Activated naive CD4-positive, alpha-beta T cell treated with anti-CD3 and anti-CD28 coated beads, Interleukin-2, amount 50 U/mL, for 72 hours (primary cell): ENCODE results near the gene MAPRE3. TPM values are rescaled to one million over a fixed set of nuclear protein-coding genes. Genes with fewer than 3 reads are reported as not detected.

Experiments used
- ATAC-seq, 2 donors: fragments of 150-1000 bp; cut with Tn5 transposase; 2 replicates each; pipeline ENCODE4 v1.10.0; 2021; ENCODE audit warnings: mild to moderate bottlenecking in 2 of 2, moderate library complexity in 2 of 2
- DNase-seq, 2 donors: peaks; one replicate each; pipeline ENCODE4 v3.0.0; 2021 to 2022; ENCODE audit warnings: low spot score in 2 of 2
- H3K27ac Mint-ChIP-seq, 2 donors: one replicate each; pipeline ENCODE4 v1.8.0; 2022; ENCODE audit warnings: mild to moderate bottlenecking in 2 of 2, mixed read lengths in 2 of 2
- H3K36me3 Mint-ChIP-seq, 2 donors: one replicate each; pipeline ENCODE4 v1.8.0; 2022; ENCODE audit warnings: mixed read lengths in 2 of 2
- H3K9me3 Mint-ChIP-seq, 2 donors: one replicate each; pipeline ENCODE4 v1.8.0; 2022; ENCODE audit warnings: mixed read lengths in 2 of 2
- total RNA-seq, 2 donors: library from RNA; stranded (reverse); gene quantifications; one replicate each; pipeline ENCODE4 v1.2.3, GENCODE V29; 2022

MAPRE3 gene
- total RNA-seq, 2 donors from 2014 or later: 4.0 to 4.2 TPM

DNA sequence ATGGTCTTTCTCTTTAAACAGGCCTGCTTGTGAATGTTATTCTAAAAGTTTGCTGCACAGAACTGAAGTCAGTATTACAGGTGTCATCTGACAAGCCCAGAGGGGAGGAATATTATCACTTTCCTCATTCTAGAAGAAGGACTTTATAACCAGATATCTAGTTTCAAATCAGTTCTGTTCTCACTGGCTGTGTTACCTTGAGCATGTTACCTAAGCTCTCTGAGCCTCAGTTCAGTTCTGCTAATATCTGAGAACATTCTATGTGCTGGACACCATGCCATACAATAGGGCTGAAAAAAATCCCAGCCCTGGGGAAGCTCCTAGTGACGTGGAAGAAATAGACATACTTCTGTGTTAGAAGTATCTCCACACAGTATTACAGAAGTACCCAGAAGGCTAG lies 27.9 kb downstream of the MAPRE3 start:
- Mint-ChIP-seq H3K36me3 (no peaks in the 10 kb centered on the region), H3K27ac (no peak overlapping the region), H3K9me3 (no peaks in the 10 kb centered on the region)
- ATAC-seq (no peak), DNase-seq (no peak)

DNA sequence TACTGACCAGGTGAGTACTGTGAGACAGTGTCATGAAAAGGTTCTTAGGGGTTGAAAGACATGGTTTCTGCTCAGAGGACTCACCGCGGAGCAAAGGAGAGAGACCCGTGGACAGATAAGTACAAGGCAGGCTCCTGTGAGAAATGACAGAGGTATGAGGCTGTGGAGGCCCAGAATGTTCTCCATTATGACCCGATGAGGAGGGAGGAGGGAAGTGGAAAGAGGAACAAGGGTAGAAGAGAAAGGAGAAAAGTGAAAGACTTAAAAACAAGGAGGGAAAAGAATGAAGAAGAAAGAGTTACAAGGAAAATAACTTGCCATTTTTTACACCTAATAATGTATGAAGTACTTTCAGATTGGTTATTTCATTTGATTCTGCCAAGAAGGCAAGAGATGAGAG lies 29.8 kb downstream of the MAPRE3 start:
- no peaks in the 10 kb centered on the region for H3K36me3 Mint-ChIP-seq
- H3K27ac Mint-ChIP-seq: no peak overlapping the region
- no peak for ATAC-seq
- H3K9me3 Mint-ChIP-seq: no peaks in the 10 kb centered on the region
- no peak for DNase-seq

DNA sequence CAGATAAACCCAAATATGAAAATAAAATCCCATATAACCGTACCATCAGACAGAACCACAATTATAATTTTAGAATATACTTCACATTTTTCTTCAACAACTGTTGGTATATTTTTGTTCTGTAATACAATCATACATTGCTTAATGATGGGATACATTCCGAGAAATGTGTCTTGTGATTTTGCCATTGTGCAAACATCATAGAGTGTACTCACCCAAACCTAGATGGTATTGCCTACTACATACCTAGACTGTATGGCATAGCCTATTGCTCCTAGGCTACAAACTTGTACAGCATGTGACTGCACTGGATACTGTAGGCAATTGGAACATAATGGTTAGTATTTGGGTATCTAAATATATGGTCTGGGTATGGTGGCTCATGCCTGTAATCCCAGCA lies 30.6 kb downstream of the MAPRE3 start:
- DNase-seq (no peak), ATAC-seq (no peak)
- H3K9me3 Mint-ChIP-seq: no peaks in the 10 kb centered on the region
- H3K36me3 Mint-ChIP-seq: no peaks in the 10 kb centered on the region
- H3K27ac Mint-ChIP-seq: no peak overlapping the region

DNA sequence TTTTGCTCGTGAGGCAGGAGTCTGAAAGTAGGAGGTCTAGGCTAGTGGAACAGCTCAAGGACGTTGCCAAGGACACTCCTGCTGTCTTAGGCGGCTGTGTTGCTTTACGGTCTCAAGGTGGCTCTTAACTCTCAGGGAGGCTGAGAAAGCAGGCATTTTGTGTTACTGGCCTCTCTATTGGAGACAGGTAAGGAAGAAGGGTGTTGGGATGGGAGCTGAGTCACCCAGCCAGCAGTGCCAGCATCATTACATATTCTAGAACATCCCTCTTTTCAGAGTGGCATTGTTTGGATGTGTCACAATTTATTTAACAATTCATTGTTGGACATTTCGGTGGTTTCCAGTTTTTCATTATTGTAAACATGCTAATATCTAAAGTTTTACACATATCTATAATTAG lies 31.5 kb downstream of the MAPRE3 start:
- no peaks in the 10 kb centered on the region for H3K36me3 Mint-ChIP-seq
- ATAC-seq (no peak), DNase-seq (no peak)
- H3K27ac Mint-ChIP-seq: no peak overlapping the region
- no peaks in the 10 kb centered on the region for H3K9me3 Mint-ChIP-seq

DNA sequence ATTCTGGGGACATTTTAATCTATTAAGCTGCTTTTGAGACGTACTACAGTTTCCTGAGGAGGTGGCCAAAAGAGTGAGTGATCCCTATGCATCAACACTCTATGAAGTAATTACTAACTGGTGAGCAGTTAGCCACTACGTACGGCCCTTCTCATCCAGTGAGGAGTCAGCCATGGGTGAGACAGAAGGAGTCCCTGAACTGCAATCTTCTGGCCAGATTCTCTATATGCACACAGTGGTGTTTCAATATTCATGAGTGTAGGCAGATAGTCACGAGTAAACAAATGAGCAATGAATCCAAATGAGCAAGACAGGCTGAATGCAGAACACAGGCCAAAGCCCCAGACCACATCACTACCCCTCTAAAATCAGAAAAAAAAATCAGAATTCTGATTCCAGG lies 32.6 kb downstream of the MAPRE3 start:
- no peak for DNase-seq
- H3K36me3 Mint-ChIP-seq: no peaks in the 10 kb centered on the region
- H3K27ac Mint-ChIP-seq: no peak overlapping the region
- no peak for ATAC-seq
- no peaks in the 10 kb centered on the region for H3K9me3 Mint-ChIP-seq

DNA sequence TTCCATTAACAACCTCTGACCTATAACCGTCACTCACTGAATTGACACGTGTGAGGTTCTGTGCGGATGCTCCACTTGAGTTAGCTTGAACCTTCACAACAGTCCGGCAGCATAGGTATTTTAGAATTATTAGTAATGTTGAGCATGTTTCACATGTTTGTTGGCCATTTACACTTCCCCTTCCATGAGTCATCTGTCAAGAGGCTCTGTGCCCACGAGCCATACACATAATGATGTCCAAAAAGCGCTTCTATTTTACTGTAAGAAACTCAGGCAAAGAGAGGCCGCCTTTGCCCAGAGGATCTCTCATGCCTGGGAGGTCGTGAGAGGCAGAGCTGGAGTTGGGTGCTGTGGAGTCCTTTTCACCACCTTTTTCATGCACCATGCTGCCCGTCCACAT lies 33.4 kb downstream of the MAPRE3 start:
- ATAC-seq (no peak), DNase-seq (no peak)
- H3K36me3 Mint-ChIP-seq: no peaks in the 10 kb centered on the region
- no peak overlapping the region for H3K27ac Mint-ChIP-seq
- H3K9me3 Mint-ChIP-seq: no peaks in the 10 kb centered on the region

DNA sequence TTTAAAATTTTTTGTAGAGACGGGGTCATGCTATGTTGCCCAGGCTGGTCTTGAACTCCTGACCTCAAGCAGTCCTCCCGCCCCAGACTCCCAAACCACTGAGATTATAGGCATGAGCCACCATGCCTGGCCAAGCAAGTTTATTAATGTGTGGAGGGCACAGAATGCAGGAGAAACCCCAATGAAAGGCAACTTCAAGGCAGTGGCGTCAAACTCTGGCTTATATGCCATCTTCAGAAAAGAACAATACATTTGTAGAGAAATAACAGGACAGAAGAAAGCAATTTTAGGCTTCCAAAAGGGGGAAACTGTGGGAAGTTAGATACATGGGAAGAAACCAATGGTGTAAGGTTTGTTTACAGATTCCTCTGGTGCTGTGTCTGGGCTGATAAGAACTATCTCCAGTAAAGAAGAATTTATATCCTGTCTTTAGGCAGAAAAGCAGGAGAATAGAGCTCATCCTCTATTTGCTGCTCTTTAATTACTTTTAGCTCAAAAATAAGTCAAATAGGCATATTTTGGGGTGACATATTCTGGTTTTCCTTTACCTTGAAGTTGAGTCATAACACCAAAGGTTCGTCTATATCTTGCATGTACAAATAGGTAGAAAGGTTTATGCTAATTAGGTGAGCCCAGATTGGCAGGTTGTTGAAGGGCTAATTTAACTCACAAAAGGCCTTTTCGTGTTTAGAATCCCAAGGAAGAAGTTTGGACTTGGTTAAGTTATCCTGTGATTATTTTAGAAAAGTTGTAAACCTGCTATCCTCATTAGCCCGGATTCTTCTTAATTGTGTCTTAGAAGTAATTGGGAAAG lies 36.4 kb downstream of the MAPRE3 start:
- no peaks in the 10 kb centered on the region for H3K9me3 Mint-ChIP-seq
- no peak overlapping the region for H3K27ac Mint-ChIP-seq
- H3K36me3 Mint-ChIP-seq: no peaks in the 10 kb centered on the region
- no peak for ATAC-seq
- no peak for DNase-seq

DNA sequence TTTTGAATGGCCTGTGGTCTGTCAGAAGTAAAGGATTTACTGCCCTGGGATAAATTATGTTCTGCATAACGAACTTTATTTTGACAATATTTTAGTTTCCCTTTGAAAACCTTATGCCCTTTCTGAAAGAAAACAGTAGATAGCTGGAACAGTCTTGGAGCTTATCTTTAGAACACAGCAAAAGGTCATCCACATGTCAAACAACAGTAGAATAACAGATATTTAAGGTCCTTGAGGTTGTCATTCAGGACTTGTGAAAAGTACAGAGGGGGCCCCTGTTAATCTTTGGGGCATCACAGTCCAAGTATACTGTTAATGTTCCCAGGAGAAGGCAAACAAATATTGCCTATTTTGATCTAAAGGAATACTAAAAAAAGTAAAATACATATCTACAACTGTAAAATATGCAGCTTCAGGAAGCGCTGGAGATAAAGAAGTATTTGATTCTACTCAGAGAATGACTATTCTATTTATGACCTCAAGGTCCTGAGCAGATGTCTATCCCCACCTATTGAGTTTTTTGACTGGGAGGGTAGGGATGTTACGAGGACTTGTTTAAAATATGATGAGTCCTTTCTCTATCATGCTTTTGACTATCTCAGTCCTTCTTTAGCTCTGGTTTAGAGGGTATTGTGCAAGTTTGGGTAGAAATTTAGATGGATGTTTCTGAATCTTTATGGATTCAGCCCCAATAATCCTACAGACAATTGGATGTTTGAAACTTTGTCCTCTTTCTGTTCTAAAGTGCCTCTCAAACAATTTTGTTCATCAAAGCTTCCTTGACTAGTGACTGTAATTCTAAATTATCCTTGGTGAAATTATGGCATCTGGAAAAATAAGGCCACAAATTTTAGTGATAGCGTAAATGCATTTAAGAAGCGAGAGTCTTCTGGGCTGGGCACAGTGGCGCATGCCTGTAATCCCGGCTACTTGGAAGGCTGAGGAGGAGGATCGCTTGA lies 37.3 kb downstream of the MAPRE3 start:
- no peaks in the 10 kb centered on the region for H3K36me3 Mint-ChIP-seq
- H3K27ac Mint-ChIP-seq: no peak overlapping the region
- H3K9me3 Mint-ChIP-seq: no peaks in the 10 kb centered on the region
- DNase-seq: no peak
- ATAC-seq: no peak

DNA sequence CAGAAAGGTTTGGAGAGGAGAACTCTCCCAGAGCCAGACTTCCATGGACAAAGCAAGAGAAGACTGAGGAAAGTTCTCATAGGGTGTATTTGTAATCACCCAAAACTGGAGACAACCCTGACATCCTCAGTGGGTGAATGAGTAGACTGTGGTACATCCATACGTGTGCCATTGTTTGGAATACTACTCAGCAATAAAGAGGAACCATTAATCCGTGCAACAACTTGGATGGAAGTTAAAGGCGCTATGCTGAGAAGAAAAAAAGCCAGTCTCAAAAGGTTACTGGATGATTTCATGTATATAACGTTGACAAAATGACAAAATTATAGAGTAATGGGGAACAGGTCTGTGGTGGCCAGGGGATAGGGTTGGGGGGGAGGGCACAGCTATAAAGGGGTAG lies 38.2 kb downstream of the MAPRE3 start:
- DNase-seq (no peak), ATAC-seq (no peak)
- Mint-ChIP-seq H3K36me3 (no peaks in the 10 kb centered on the region), H3K9me3 (no peaks in the 10 kb centered on the region), H3K27ac (no peak overlapping the region)

DNA sequence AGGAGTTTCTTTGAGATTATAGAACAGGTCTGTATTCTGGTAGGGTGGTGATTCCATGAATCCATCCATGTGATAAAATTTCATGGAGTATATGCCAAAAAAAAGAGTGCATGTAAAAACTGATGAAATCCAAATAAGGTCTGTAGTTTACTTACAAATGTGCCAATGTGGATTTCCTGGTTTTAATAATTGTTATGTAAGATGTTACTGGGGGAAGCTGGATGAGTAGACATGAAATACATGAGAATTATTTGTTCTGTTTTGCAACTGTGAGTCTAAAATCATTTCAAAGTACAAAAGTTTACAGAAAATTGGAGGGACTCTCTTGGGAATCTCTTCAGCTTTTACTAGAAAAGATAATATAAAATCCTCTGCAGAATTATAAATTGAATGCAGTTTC lies 38.6 kb downstream of the MAPRE3 start:
- no peak for ATAC-seq
- Mint-ChIP-seq H3K36me3 (no peaks in the 10 kb centered on the region), H3K27ac (no peak overlapping the region), H3K9me3 (no peaks in the 10 kb centered on the region)
- DNase-seq: no peak

DNA sequence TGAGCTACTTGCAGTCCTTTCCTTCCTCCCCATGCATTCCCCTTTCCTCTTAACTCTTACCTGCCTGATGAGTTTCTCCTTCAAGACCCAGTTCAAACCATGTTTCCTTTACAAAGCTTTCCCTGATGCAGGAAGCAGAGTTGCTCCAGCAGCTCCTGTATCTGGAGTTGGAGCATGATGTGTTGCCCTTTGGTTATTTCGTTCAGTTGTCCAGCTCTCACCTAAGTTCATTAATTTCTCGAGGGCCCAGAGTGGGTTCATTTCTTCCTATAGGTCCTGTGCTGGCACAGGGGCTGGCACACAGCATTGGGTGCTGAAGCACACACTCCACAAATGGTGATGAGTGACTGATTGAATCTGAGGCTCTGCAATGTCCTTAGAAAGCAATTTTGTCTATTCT lies 39.3 kb downstream of the MAPRE3 start:
- H3K36me3 Mint-ChIP-seq: no peaks in the 10 kb centered on the region
- DNase-seq (no peak), ATAC-seq (no peak)
- peak overlapping the region in 1 of 2 donors; percentile 26 for H3K27ac Mint-ChIP-seq
- no peaks in the 10 kb centered on the region for H3K9me3 Mint-ChIP-seq

DNA sequence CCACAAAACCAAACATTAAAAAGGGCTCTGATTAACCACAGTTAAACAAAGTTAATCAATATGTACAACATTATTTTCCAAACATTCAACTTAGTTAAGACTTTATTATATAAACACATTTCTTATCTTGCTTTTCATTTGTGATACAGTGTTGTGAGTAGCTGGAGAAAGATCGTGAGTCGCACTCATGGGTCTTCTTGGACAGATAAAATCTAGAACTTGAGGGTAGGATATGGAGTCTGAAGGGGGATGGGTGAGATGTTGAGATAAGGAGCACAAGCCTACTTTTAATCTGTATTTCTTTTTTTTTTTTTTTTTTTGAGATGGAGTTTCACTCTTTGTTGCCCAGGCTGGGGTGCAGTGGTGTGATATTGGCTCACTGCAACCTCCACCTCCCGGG lies 39.7 kb downstream of the MAPRE3 start:
- Mint-ChIP-seq H3K9me3 (no peaks in the 10 kb centered on the region), H3K27ac (no peak overlapping the region), H3K36me3 (no peaks in the 10 kb centered on the region)
- DNase-seq (no peak), ATAC-seq (no peak)

DNA sequence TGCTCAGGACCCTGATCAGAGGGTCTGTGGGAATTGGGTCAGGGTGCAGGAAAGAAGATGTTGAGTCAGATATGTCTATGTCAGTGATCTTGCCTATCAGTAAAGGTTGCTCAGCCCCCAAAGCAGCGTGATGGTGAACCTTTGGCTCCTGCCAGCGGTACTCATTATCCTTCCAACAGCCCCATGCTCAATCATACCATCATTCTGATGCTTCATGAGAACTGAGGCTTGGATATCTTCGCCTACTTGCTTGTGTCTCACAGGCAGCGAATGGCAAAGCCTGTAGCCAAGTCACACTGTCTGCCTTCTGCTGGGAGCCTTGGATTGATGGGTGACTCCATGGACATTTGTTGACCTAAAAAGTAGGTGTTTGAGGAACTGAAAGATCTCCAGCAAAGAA lies 43.3 kb downstream of the MAPRE3 start:
- Mint-ChIP-seq H3K27ac (no peak overlapping the region), H3K36me3 (no peaks in the 10 kb centered on the region), H3K9me3 (no peaks in the 10 kb centered on the region)
- no peak for DNase-seq
- no peak for ATAC-seq

DNA sequence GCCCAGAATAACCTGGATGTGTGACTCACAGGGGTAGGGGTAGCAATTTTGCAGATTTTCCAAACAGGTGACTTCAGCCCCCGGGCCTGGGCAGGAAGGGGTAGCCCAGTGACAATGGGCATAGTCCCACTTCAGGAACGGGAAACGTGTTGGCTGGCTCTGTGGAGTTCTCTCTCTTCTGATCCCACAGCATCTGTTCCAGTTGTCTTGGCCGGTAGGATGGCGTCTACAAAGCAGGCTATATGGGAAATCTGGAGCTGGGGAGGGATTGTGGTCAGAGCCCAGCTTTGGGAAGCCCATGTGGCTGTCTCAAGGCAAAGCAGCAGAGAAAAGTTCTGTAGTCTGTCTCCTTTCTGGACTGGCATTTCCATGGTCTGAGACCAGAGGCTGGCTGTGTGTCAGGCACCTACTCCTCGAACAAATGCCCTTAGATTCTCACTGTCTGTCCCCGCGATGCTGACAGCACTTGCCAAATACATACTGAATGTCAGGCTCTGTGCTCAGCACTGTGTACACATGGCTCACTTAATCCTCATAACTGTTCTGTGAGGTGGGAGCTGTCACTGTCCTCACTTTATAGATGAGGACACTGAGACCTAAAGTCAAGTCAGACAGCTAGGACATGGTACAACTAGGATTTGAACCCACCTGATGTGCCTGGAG lies 44.5 kb downstream of the MAPRE3 start:
- Mint-ChIP-seq H3K27ac (peak overlapping the region in 1 of 2 donors; percentile 75), H3K9me3 (no peaks in the 10 kb centered on the region), H3K36me3 (no peaks in the 10 kb centered on the region)
- ATAC-seq: no peak
- DNase-seq: no peak

DNA sequence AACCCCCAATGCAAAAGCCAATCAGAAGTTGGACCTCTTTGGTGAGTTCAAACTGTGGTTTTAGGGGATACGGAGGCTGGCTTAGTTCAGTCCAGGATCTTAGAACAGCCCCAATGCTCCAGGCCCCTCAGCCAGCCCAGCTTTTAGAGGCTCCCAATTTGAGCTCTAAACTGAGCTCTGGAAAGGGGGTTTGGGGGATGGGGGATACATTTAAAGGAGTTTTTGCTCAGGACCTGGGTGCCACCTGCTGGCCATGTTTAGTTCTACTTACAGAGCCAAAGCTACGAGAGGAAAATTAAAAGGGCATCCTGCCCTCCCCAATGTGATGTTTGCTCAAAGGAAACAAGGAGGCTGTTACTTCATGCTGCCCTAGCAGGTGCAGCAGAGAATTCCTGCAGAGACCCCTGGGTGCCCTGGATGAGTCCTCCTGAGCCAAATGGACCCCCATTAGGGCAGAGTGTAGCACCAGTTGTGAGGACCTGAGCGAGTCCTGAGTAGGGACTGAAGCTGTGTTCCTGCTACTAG lies 46.4 kb downstream of the MAPRE3 start:
- no peaks in the 10 kb centered on the region for H3K36me3 Mint-ChIP-seq
- no peak overlapping the region for H3K27ac Mint-ChIP-seq
- no peaks in the 10 kb centered on the region for H3K9me3 Mint-ChIP-seq
- ATAC-seq: peak; percentile 29 to 63
- peak in 1 of 2 donors; percentile 39 for DNase-seq

DNA sequence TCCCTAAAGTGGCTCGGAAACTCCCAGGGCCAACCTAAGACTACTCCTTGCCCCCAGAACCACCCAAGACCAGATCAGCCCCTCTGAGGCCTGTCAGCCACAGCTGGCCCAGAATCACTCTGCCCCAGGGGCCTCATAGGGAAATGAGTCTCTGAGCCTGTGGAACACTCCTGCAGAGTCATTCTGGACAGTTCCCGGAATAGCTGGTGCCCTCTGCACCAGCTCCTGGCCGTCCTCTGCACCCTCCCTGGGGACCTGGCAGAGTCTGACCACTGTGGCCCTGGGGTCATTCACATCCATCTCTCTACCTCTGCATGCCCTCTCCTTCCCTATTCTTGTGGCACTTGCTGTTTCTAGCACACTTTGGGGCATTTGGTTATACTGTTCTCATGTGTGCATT lies 47.7 kb downstream of the MAPRE3 start:
- ATAC-seq (no peak), DNase-seq (no peak)
- H3K9me3 Mint-ChIP-seq: no peaks in the 10 kb centered on the region
- no peaks in the 10 kb centered on the region for H3K36me3 Mint-ChIP-seq
- no peak overlapping the region for H3K27ac Mint-ChIP-seq

DNA sequence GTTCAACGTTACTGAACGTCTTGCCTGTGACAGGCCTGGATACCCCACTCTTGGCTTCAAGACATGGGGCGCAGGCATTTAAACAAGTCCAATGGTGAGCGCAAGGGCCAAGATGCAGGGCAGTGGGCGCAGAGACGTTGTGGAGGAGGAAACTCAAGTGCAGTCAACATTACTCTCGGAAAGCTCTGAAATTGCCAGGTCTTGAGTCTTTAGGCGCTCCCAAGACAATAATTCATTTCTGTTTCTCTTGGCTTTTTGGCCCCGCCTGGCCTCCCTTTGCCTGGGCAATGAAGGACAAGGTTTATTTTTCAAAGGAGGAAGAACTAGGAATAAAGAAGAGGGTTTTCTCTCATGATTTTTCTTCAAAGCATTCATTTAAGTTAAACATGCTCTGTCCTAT lies 49.0 kb downstream of the MAPRE3 start:
- ATAC-seq: no peak

More for the DNA sequence above, 49.0 kb downstream of the MAPRE3 start:
- Mint-ChIP-seq H3K9me3 (no peaks in the 10 kb centered on the region), H3K27ac (no peak overlapping the region), H3K36me3 (no peaks in the 10 kb centered on the region)
- DNase-seq: no peak
